HK-2 (cell line): Measurements from ENCODE around the gene RANBP1.

Experiments
- DNase-seq: peaks from one replicate; pipeline ENCODE4 v3.0.0-alpha.2; 2018; ENCODE audit not compliant: unreplicated experiment

The RANBP1 gene

GRCh38 chr22:20088263-20088648 is 27.6 kb upstream of the RANBP1 start:
- no peak for DNase-seq

DNA sequence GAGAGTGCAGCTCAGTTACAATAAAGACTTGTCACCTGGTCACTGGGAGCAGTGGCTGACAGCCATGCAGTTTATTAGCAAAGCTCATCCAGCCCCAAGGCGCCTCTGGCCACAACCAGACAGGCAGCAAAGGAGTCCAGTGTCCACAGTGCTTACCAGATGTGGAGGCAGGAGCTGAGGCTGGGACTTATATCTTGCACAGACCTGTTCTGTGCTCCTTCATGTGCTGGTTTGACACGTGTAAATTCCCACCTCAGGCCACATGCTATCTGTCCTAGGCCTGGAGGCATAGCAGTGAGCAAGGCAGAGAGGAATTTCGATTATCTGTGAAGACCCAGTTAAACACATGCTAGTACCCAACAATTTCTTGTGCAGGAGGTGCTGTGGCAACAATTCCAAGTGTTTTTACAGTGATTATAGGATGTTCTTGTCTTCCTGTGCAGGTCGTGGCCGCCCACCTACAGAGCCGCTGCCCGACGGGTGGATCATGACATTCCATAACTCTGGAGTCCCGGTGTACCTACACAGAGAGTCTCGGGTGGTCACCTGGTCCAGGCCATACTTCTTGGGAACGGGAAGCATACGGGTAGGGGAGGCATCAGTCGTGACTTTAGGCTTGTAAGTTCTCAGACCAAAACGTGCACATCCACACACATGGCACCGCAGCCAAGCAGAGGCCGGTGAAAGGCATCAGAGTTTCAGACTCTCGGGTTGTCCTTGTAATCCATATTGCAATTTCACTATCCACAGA is 26.5 kb upstream of the RANBP1 start:
- DNase-seq: no peak

- DNase-seq: no peak
Measured at GRCh38 chr22:20089977-20090729, 25.8 kb upstream of the RANBP1 start.

- no peak for DNase-seq
Measured at GRCh38 chr22:20090730-20091240, 25.1 kb upstream of the RANBP1 start.

GRCh38 chr22:20091690-20092476 is 24.0 kb upstream of the RANBP1 start:
- no peak for DNase-seq

GRCh38 chr22:20092477-20092854 is 23.4 kb upstream of the RANBP1 start:
- no peak for DNase-seq

- DNase-seq: no peak
Measured at GRCh38 chr22:20093418-20094196, 22.3 kb upstream of the RANBP1 start.

DNA sequence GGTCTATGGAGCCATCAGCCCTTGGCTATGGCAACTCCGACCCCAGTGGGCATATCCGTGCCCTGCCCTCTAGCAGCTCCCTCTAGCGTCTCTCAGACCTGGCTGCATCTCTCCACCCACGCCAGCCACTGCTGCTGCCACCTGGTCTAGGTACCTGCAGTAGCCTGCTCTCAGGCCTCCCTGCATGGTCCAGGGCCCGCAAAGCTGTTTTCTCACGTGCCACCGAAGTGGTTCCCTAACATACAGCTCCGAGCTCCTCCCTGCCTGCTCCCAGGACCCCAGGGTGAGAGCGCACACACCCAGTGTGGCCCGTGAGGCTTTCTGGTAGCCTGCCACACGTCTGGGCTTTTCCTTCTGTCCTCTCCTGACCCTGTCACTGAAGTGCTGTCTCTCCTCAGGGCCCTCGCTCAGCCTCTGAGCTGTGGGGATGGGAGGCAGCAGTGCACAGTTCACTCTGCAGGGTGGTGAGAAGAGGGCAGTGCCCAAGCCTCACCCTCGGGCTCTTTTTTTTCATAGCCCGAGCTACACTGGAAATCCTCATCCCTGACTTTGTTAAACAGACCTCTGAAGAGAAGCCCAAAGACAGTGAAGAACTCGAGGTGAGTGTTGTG is 21.6 kb upstream of the RANBP1 start:
- no peak for DNase-seq

DNA sequence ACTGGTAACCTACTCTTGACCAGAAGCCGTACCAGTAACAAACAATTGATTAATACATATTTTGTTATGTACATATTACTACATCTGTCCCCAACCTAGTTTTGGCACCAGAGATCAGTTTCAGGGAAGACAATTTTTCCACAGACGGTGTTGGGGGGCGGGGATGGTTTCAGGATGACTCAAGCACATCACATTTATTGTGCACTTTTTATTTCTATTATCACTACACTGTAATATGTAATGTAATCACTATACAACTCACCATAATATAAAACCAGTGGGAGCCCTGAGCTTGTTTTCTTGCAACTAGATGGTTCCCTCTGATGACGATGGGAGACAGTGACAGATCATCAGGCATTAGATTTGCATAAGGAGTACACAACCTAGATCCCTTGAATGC is 20.4 kb upstream of the RANBP1 start:
- no peak for DNase-seq

GRCh38 chr22:20096574-20097420 is 19.1 kb upstream of the RANBP1 start:
- DNase-seq: no peak

DNA sequence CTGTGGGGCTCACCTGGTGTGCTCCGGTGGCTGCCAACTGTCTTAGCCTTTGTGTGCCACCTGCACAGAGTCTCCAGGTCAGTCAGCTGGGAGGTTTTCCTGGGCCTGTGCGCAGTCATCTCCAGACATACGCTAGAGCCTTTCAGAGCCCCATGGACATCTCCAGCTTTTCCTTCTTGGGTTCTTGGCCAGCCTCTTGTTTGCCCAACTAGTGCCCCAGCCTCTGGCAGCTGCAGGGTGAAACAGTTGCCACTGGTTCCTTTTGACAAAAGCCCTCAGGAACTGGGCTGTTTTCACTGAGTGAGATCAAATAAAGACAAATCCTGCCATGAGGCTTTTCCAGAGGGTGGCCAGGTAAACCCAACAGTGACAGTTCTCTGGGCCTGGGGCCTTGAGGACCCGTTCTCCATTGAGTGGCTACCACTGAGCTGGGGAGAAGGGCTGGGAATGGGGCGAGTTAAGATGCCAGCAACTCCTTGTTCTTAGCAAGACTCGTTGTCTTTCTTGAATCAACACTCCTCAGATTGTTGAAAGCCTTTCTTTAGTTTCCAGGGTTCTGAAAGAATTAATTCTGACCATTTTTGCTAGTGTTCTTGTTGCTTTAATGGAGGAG is 16.7 kb upstream of the RANBP1 start:
- DNase-seq: no peak

DNA sequence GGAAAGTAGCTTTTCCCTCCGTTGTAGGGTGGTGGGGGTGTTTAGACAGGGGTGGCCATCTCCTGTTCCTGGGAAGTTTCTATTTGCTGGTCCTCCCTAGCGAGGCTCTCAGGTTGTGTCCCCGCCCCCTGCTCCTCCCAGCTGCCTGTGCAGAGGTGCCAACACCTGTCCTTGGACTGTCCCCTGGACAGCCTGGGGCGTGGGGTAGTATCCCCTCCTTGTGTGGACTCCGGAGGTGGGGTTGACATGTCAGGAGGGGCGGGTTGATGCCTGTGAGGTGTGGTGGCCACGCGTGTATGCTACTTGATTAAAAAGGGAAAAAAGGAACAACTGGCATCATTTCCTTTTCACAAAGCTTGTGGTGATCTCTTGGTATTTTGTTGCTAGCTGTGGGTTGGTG is 14.3 kb upstream of the RANBP1 start:
- no peak for DNase-seq

DNA sequence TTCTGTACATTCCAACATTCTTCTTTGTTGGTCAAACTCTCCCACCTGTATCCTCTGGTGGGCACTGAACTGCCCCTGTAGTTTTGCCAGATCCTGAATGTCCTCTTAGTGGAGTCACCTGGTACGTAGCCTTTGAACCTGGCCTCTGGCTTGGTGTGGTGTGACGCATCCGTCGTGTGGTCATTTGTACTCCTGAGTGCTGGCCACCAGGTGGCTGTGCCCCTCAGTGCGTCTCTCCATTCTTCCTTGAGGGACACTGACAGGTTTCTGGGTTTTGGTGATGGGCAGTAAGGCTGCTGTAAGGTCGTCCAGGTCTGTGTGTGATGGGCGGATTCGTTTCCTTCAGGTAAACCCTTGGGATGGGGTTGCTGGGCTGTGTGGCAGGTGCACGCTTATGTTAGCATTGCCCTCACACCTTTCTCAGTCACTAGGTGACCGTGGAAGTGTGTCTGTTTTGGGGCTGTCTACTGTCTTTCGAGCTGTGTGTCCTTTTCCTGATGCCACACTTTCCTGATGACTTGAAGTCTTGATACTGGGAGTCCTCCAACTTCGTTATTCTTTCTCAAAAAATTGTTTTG is 13.6 kb upstream of the RANBP1 start:
- no peak for DNase-seq

- DNase-seq: no peak
Measured at GRCh38 chr22:20105456-20106204, 10.3 kb upstream of the RANBP1 start.

- no peak for DNase-seq
Measured at GRCh38 chr22:20106205-20106848, 9.6 kb upstream of the RANBP1 start.

DNA sequence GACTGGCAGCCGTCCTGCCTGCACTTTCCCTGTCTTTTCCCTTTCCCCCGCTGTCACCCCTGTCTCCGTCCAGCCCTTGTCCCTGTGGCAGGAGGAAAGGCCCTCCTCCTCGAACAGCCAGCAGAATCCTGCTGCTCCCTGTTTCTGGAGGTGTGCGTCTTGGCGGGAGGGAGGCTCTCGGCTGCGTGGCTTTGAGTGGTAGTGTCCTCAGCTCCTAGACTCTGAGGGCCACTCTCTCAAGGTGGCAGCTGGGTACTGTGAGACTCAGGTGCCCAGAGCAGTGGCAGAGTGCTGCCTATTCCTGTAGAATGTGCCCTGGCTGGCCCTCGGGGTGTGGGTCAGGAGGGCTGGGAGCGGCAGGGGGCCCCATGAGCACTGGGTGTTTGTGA is 9.1 kb upstream of the RANBP1 start:
- DNase-seq: no peak

DNA sequence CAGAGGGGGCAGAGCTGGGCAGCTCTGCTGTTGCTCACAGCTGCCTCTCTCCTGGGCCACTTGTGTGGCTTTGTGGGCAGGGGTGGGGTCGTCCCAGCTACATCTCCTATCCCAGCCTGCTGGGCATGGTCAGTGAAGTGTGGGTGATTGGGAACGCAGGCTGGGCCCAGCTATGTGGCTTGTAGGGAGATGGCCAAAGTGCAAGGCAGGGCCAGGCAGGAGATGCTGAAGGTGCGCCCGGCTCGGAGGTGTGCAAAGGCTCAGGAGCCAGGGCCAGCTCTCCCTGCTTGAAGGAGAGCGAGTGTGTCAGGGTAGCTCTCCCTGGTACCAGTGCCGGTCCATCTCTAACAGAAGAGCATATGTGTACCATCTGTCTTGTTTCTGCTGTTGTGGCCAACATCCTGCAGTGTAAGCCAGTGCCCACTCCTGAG is 8.4 kb upstream of the RANBP1 start:
- DNase-seq: no peak
